Ramos (cell line): ENCODE data around the gene SDK2.

ENCODE experiments used
- in situ Hi-C: fragments of 300-500 bp; cut with MboI; formaldehyde crosslinking; loops from one replicate; pipeline ENCODE4 v1.14.3; 2022; ENCODE audit warnings: low sequenced_read_pairs; ENCODE audit not compliant: unreplicated experiment

Gene SDK2

GRCh38 chr17:73437826-73438225 lies 206.4 kb downstream of the SDK2 start:
- in situ Hi-C loops = loop anchor here (10.0 kb wide), 1 partner anchor 517 kb away; no protein-coding TSS in a partner anchor

GRCh38 chr17:73436954-73437353 lies 207.3 kb downstream of the SDK2 start:
- in situ Hi-C loops = loop anchor here (10.0 kb wide), 1 partner anchor 518 kb away; no protein-coding TSS in a partner anchor

- in situ Hi-C loops = loop anchor here (10.0 kb wide), 1 partner anchor 519 kb away; no protein-coding TSS in a partner anchor
These were observed 208.8 kb downstream of the SDK2 start for GRCh38 chr17:73435412-73435811.

- in situ Hi-C loops = loop anchor here (10.0 kb wide), 1 partner anchor 521 kb away; no protein-coding TSS in a partner anchor
These were observed 210.1 kb downstream of the SDK2 start for GRCh38 chr17:73434154-73434553.

- in situ Hi-C loops = loop anchor here (10.0 kb wide), 1 partner anchor 521 kb away; no protein-coding TSS in a partner anchor
These were observed 210.7 kb downstream of the SDK2 start for GRCh38 chr17:73433501-73433900.

- in situ Hi-C loops = loop anchor here (10.0 kb wide), 1 partner anchor 522 kb away; no protein-coding TSS in a partner anchor
These were observed 211.5 kb downstream of the SDK2 start for GRCh38 chr17:73432624-73433190.

GRCh38 chr17:73431401-73432205 lies 212.6 kb downstream of the SDK2 start:
- in situ Hi-C loops = loop anchor here (10.0 kb wide), 1 partner anchor 523 kb away; no protein-coding TSS in a partner anchor

- in situ Hi-C loops = loop anchor here (10.0 kb wide), 1 partner anchor 524 kb away; no protein-coding TSS in a partner anchor
These were observed 213.4 kb downstream of the SDK2 start for GRCh38 chr17:73430848-73431247.

- in situ Hi-C loops = loop anchor here (10.0 kb wide), 1 partner anchor 525 kb away; no protein-coding TSS in a partner anchor
These were observed 214.0 kb downstream of the SDK2 start for GRCh38 chr17:73430165-73430680.

GRCh38 chr17:73429440-73430164 lies 214.6 kb downstream of the SDK2 start:
- in situ Hi-C loops = loop anchor here (10.0 kb wide), 2 partner anchors 275 to 525 kb away; no protein-coding TSS in a partner anchor

GRCh38 chr17:73427198-73427597 lies 217.0 kb downstream of the SDK2 start:
- in situ Hi-C loops = loop anchor here (10.0 kb wide), 1 partner anchor 278 kb away; no protein-coding TSS in a partner anchor

GRCh38 chr17:73424571-73424970 lies 219.7 kb downstream of the SDK2 start:
- in situ Hi-C loops = loop anchor here (10.0 kb wide), 1 partner anchor 280 kb away; no protein-coding TSS in a partner anchor

- in situ Hi-C loops = loop anchor here (10.0 kb wide), 1 partner anchor 281 kb away; no protein-coding TSS in a partner anchor
These were observed 220.4 kb downstream of the SDK2 start for GRCh38 chr17:73423806-73424205.

GRCh38 chr17:73423159-73423715 lies 221.0 kb downstream of the SDK2 start:
- in situ Hi-C loops = loop anchor here (10.0 kb wide), 1 partner anchor 282 kb away; no protein-coding TSS in a partner anchor

GRCh38 chr17:73422121-73422520 lies 222.1 kb downstream of the SDK2 start:
- in situ Hi-C loops = loop anchor here (10.0 kb wide), 1 partner anchor 283 kb away; no protein-coding TSS in a partner anchor

- in situ Hi-C loops = loop anchor here (10.0 kb wide), 1 partner anchor 284 kb away; no protein-coding TSS in a partner anchor
These were observed 223.3 kb downstream of the SDK2 start for GRCh38 chr17:73420897-73421296.

- in situ Hi-C loops = loop anchor here (10.0 kb wide), 1 partner anchor 285 kb away; no protein-coding TSS in a partner anchor
These were observed 224.4 kb downstream of the SDK2 start for GRCh38 chr17:73419881-73420280.

GRCh38 chr17:73419051-73419450 lies 225.2 kb downstream of the SDK2 start:
- in situ Hi-C loops = no loop called here

- in situ Hi-C loops = no loop called here
These were observed 228.5 kb downstream of the SDK2 start for GRCh38 chr17:73415782-73416181.
